HL-60 (cell line): ENCODE data around the gene DCC.

Experiments
- DNase-seq, 2 experiments: peaks; one replicate each; pipeline ENCODE4 v3.0.0-alpha.2; 2010 to 2020; ENCODE audit warnings: low read depth in 1 of 2, low spot score in 1 of 2
- H3K27ac ChIP-seq: fragments of 250-450 bp; sonication (Bioruptor Pico); replicated peaks from 2 replicates; pipeline ENCODE4 v1.5.1; 2020; ENCODE audit warnings: mild to moderate bottlenecking, moderate library complexity
- H3K27me3 ChIP-seq: fragments of 250-450 bp; sonication (Bioruptor Pico); 2 replicates; pipeline ENCODE4 v1.5.1; 2021; ENCODE audit warnings: mild to moderate bottlenecking, moderate library complexity; ENCODE audit not compliant: insufficient read depth, poor library complexity, severe bottlenecking
- H3K4me3 ChIP-seq: replicated peaks from 2 replicates; pipeline ENCODE4 v1.5.1; 2011; ENCODE audit warnings: mild to moderate bottlenecking, control low read depth, low read length; ENCODE audit not compliant: insufficient read depth
- CTCF ChIP-seq: IDR thresholded peaks from one replicate; pipeline ENCODE4 v1.5.1; 2011; ENCODE audit warnings: low read length, control low read depth, inconsistent platforms; ENCODE audit not compliant: insufficient read depth
- GABPA ChIP-seq: IDR thresholded peaks from 2 replicates; pipeline ENCODE4 v1.6.1; 2012; ENCODE audit warnings: low read depth
- POLR2AphosphoS5 ChIP-seq: IDR thresholded peaks from 2 replicates; pipeline ENCODE4 v1.6.1; 2012; ENCODE audit warnings: low read depth
- SPI1 ChIP-seq: IDR thresholded peaks from 2 replicates; pipeline ENCODE4 v1.6.1; 2012; ENCODE audit warnings: low read depth, mild to moderate bottlenecking, borderline replicate concordance
- TF ChIP-seq, protein P1 (sequence below): IDR thresholded peaks from 2 replicates; pipeline ENCODE4 v1.6.1; 2012; ENCODE audit warnings: low read depth; ENCODE audit not compliant: insufficient replicate concordance

Gene DCC

GRCh38 chr18:52652391-52652790 is 312.4 kb downstream of the DCC start:
- no peaks in the 10 kb centered on the region for H3K27me3 ChIP-seq
- TF ChIP-seq, protein P1, sequence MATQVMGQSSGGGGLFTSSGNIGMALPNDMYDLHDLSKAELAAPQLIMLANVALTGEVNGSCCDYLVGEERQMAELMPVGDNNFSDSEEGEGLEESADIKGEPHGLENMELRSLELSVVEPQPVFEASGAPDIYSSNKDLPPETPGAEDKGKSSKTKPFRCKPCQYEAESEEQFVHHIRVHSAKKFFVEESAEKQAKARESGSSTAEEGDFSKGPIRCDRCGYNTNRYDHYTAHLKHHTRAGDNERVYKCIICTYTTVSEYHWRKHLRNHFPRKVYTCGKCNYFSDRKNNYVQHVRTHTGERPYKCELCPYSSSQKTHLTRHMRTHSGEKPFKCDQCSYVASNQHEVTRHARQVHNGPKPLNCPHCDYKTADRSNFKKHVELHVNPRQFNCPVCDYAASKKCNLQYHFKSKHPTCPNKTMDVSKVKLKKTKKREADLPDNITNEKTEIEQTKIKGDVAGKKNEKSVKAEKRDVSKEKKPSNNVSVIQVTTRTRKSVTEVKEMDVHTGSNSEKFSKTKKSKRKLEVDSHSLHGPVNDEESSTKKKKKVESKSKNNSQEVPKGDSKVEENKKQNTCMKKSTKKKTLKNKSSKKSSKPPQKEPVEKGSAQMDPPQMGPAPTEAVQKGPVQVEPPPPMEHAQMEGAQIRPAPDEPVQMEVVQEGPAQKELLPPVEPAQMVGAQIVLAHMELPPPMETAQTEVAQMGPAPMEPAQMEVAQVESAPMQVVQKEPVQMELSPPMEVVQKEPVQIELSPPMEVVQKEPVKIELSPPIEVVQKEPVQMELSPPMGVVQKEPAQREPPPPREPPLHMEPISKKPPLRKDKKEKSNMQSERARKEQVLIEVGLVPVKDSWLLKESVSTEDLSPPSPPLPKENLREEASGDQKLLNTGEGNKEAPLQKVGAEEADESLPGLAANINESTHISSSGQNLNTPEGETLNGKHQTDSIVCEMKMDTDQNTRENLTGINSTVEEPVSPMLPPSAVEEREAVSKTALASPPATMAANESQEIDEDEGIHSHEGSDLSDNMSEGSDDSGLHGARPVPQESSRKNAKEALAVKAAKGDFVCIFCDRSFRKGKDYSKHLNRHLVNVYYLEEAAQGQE = no peak
- no peak for TF ChIP-seq GABPA
- no peak for TF ChIP-seq POLR2AphosphoS5
- no peak for TF ChIP-seq SPI1
- TF ChIP-seq CTCF = no peak
- H3K4me3 ChIP-seq = no peak overlapping the region
- no peak for DNase-seq
- no peak overlapping the region for H3K27ac ChIP-seq

DNA sequence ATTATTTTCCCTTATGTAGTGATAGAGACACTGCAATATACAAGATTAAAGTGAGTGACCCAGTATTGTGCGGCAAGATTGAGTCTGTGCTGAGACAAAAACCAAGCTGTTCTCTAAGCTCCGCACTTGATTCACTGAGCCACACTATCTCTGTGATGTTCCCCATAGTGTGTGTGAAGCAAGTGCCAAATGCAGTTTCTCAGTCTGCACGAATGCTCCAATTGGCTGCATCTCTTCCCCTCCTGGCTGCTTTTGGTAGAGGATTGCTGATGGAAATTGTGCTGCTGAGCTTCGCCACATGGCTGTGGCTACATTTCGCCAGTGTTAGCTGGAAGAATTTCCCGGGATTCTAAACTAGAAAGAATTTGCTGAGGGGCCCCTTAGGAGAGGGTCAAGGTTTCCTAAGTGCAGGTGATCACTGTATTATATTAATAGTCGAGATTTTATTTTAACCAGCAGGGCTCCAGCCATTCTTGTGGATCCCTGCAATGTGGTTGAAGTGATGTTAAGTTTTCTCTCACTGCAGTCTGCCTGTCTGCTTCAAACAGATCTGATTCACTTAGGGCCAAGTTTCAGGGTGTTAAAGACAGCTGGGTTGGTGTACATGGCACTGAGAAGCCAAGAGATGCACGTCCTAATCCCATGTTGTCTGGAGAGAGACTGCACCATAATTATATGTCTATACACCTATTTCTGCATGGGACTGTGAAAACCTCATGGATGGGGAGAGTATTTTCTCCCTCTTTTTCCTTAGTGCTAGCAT is 317.2 kb downstream of the DCC start:
- Histone ChIP-seq H3K27ac (no peak overlapping the region), H3K27me3 (no peaks in the 10 kb centered on the region), H3K4me3 (no peak overlapping the region)
- TF ChIP-seq CTCF = no peak
- TF ChIP-seq SPI1 = no peak
- TF ChIP-seq, protein P1 = no peak
- TF ChIP-seq POLR2AphosphoS5 = no peak
- TF ChIP-seq GABPA = no peak
- DNase-seq = no peak

GRCh38 chr18:52667463-52668065 is 327.6 kb downstream of the DCC start:
- no peaks in the 10 kb centered on the region for H3K27me3 ChIP-seq
- H3K27ac ChIP-seq = no peak overlapping the region
- TF ChIP-seq, protein P1 = no peak
- no peak for DNase-seq
- no peak overlapping the region for H3K4me3 ChIP-seq
